Karpas-422 (cell line): ENCODE results near the gene CREB5. TPM values are rescaled to one million over a fixed set of nuclear protein-coding genes. Genes with fewer than 3 reads are reported as not detected.

Source experiments
- DNase-seq: peaks from one replicate; pipeline ENCODE4 v3.0.0-alpha.2; 2015
- H2AFZ ChIP-seq: fragments of 200-600 bp; sonication (generic); 2 replicates; pipeline ENCODE4 v1.6.1; 2014; ENCODE audit warnings: antibody characterized with exemption, low read length, mixed read lengths
- H3K27ac ChIP-seq: fragments of 200-600 bp; sonication (generic); 2 replicates; pipeline ENCODE4 v1.5.1; 2014; ENCODE audit warnings: mild to moderate bottlenecking, low read length, moderate library complexity
- H3K27me3 ChIP-seq: fragments of 200-600 bp; sonication (generic); 2 replicates; pipeline ENCODE4 v1.6.1; 2014; ENCODE audit warnings: low read length, mixed read lengths
- H3K36me3 ChIP-seq: fragments of 200-600 bp; sonication (generic); 2 replicates; pipeline ENCODE4 v1.6.1; 2014; ENCODE audit warnings: low read length, mixed read lengths; ENCODE audit not compliant: insufficient read depth
- H3K4me1 ChIP-seq: fragments of 200-600 bp; sonication (generic); 2 replicates; pipeline ENCODE4 v1.6.1; 2014; ENCODE audit warnings: mild to moderate bottlenecking, low read length, mixed read lengths
- H3K4me2 ChIP-seq: fragments of 200-600 bp; sonication (generic); 2 replicates; pipeline ENCODE4 v1.6.1; 2014; ENCODE audit warnings: low read length, low read depth, mild to moderate bottlenecking; ENCODE audit not compliant: poor library complexity, severe bottlenecking
- H3K4me3 ChIP-seq: fragments of 200-600 bp; sonication (generic); 2 replicates; pipeline ENCODE4 v1.5.1; 2014; ENCODE audit warnings: mild to moderate bottlenecking, antibody characterized with exemption, low read length, mixed read lengths
- H3K79me2 ChIP-seq: fragments of 200-600 bp; sonication (generic); 2 replicates; pipeline ENCODE4 v1.6.1; 2014; ENCODE audit warnings: mild to moderate bottlenecking, low read length, mixed read lengths
- H3K9ac ChIP-seq: fragments of 200-600 bp; sonication (generic); 2 replicates; pipeline ENCODE4 v1.6.0; 2014; ENCODE audit warnings: low read length
- H3K9me2 ChIP-seq: fragments of 200-600 bp; sonication (generic), shearing (Covaris generic); replicated peaks from 2 replicates; pipeline ENCODE4 v1.6.0; 2014; ENCODE audit warnings: mild to moderate bottlenecking, low read length, moderate library complexity; ENCODE audit not compliant: insufficient read depth
- H3K9me3 ChIP-seq: fragments of 300-700, 200-600 bp; sonication (generic); 2 replicates; pipeline ENCODE4 v1.6.1; 2014; ENCODE audit warnings: low read length, mixed read lengths
- H4K20me1 ChIP-seq: fragments of 200-600 bp; sonication (generic); 2 replicates; pipeline ENCODE4 v1.6.1; 2014; ENCODE audit warnings: mild to moderate bottlenecking, antibody characterized with exemption, low read length, low read depth; ENCODE audit not compliant: insufficient read depth
- total RNA-seq: library from RNA; depleted of rRNA; stranded (reverse); fragments of >200 nt; shearing (Covaris generic); gene quantifications from 2 replicates; pipeline ENCODE4 v1.2.3, GENCODE V29; 2014; ENCODE audit warnings: low replicate concordance

Gene CREB5
- total RNA-seq, 1 experiment from 2014 or later, result 52.1 TPM

DNA sequence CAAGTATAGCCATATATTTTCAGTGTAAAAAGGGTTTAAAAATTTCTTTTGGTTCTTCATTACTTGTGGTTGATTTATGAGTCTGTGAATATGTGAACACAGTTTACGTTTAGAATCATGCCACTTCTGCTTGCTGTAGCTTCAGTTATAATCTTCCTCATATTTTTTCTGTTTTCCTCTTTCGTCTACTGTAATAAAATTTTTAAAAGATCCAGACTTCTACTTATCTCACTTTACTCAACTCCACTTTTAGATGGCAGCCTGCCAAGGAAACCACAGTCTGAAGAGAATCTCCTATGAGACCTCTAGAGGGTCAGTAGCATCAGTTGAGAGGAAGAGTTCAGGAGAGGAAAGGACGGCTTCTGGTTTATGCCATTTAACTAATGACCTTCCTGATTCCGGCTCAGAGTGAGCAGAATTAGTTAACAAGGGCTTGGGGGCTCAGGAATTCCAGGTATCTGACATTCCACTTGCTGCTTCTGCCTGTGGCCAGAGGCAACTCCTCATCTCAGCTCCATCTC, 21.4 kb downstream of the CREB5 start:
- no peak overlapping the region for H3K9ac ChIP-seq
- no peaks in the 10 kb centered on the region for H3K79me2 ChIP-seq
- H3K27me3 ChIP-seq, result 0 out of 2 replicates have a peak, but pooled peaks cover 3% of the 10 kb centered on the region
- H3K4me2 ChIP-seq, result no peak overlapping the region
- H3K4me3 ChIP-seq, result no peak overlapping the region
- no peak for DNase-seq
- no peaks in the 10 kb centered on the region for H3K36me3 ChIP-seq
- H2AFZ ChIP-seq, result no peak overlapping the region
- H4K20me1 ChIP-seq, result no peaks in the 10 kb centered on the region
- H3K4me1 ChIP-seq, result no peaks in the 10 kb centered on the region
- H3K27ac ChIP-seq, result no peak overlapping the region
- no peaks in the 10 kb centered on the region for H3K9me3 ChIP-seq
- no peaks in the 10 kb centered on the region for H3K9me2 ChIP-seq

DNA sequence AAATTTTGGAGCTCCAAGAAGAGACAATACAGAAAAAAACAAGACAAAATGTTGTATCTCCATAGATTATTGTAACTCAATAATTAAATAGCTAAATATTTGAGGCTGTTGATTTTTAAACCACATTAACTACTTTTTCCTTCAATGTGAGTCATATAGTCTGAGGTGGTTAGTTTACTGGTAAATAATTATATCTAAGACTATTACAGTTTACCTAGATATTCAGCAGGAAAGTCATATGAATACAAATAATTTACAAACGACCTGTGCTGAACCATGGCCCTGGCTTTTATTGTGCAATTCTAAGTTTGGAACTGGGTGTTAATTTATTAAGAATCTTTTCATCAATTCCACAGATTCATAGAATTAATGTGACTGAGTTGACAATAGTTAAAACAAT, 22.2 kb downstream of the CREB5 start:
- Histone ChIP-seq H3K36me3 (no peaks in the 10 kb centered on the region), H2AFZ (no peak overlapping the region), H3K27ac (no peak overlapping the region), H4K20me1 (no peaks in the 10 kb centered on the region), H3K9me3 (no peaks in the 10 kb centered on the region), H3K27me3 (0 out of 2 replicates have a peak, but pooled peaks cover 3% of the 10 kb centered on the region), H3K4me2 (no peak overlapping the region), H3K4me1 (no peaks in the 10 kb centered on the region), H3K9me2 (no peaks in the 10 kb centered on the region), H3K79me2 (no peaks in the 10 kb centered on the region), H3K9ac (no peak overlapping the region), H3K4me3 (no peak overlapping the region)
- DNase-seq, result no peak

DNA sequence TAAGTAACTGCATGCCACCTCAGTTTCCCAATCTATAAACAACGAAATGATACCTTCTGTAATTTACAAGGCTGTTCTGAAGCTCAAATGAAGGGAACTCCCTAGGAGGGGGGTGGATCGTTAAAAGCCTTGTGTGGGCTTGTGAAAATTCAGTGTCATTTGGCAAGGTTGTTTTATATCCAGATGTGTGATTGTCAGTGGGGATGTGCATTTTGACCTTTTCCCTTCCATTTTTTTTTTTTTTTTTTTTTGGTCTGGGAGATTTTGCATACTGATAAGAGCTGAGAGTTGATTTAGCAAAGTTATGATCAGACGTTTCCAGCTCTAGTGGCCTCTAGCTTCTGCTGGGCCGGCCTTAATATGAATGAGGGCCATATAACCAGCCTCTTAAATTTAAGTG, 22.8 kb downstream of the CREB5 start:
- H3K4me3 ChIP-seq, result no peak overlapping the region
- H3K36me3 ChIP-seq, result no peaks in the 10 kb centered on the region
- no peak overlapping the region for H2AFZ ChIP-seq
- H3K79me2 ChIP-seq, result no peaks in the 10 kb centered on the region
- no peak overlapping the region for H3K27ac ChIP-seq
- H3K9me2 ChIP-seq, result no peaks in the 10 kb centered on the region
- H3K4me1 ChIP-seq, result no peaks in the 10 kb centered on the region
- H3K27me3 ChIP-seq, result 0 out of 2 replicates have a peak, but pooled peaks cover 3% of the 10 kb centered on the region
- no peaks in the 10 kb centered on the region for H4K20me1 ChIP-seq
- no peak for DNase-seq
- no peak overlapping the region for H3K9ac ChIP-seq
- no peaks in the 10 kb centered on the region for H3K9me3 ChIP-seq
- no peak overlapping the region for H3K4me2 ChIP-seq

DNA sequence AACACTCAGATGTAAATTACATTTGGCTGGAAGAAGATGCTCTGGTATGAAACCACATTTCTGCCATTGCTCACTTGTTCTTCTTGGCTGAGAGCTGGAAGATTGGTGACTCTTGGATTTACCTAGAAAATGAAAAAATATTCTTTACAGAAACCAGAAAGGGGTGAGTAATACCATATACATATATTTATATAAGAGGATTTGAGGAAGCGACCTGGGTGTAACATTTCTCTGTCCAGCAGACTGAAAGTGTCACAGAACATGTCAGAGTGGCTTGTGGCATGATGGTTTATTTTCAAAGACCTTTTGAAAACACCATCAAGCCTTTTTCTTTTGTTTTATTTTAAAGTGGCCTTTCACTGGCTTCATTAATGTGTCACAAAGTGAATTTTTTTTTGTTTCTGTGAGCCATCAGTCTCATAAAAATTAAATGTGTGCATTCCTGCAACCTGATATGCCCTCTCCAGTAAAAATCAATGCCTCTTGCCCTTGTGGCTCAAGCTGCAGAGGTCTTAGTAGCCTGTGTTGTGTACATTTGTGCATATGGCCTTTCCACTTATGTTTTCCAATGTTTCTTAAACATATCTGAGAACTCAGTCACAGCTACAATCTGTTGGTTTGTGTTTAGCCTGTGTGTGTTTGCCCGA, 23.5 kb downstream of the CREB5 start:
- Histone ChIP-seq H3K9ac (no peak overlapping the region), H4K20me1 (no peaks in the 10 kb centered on the region), H3K4me1 (no peaks in the 10 kb centered on the region), H3K79me2 (no peaks in the 10 kb centered on the region), H3K4me2 (no peak overlapping the region), H3K4me3 (no peak overlapping the region), H3K9me3 (no peaks in the 10 kb centered on the region), H3K9me2 (no peaks in the 10 kb centered on the region), H3K27ac (no peak overlapping the region), H3K27me3 (0 out of 2 replicates have a peak, but pooled peaks cover 3% of the 10 kb centered on the region), H3K36me3 (no peaks in the 10 kb centered on the region), H2AFZ (no peak overlapping the region)
- no peak for DNase-seq

DNA sequence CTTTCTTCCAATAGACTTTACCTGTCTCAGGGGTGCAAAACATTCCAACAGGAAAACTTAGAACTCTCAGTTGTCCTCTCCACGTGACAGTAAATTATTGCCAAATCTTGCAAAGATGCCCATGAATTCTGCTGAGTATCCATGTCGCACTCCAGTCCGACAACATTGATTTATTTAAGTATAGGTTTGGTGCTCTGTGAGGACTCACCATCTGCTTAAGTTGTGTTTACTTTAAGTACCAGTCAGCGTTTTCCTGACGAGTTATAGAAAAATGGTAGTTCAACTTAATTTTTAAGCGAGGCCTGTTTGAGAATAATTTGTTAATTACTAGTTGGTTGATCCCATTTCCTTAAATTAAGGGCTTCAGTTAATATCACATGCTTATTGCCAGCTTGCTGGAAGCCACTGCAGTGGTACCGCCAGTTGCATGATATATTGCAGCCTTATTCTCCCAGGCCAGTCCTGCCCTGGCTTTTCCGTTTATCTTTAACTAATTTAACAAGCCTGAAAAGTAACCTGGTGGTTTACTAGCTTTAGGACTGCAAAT, 27.8 kb downstream of the CREB5 start:
- Histone ChIP-seq H3K79me2 (no peaks in the 10 kb centered on the region), H4K20me1 (no peaks in the 10 kb centered on the region), H3K4me1 (no peaks in the 10 kb centered on the region), H3K9me3 (no peaks in the 10 kb centered on the region), H3K9me2 (no peaks in the 10 kb centered on the region), H3K9ac (no peak overlapping the region), H3K4me2 (no peak overlapping the region), H3K36me3 (no peaks in the 10 kb centered on the region), H3K27ac (no peak overlapping the region), H2AFZ (no peak overlapping the region), H3K4me3 (no peak overlapping the region), H3K27me3 (0 out of 2 replicates have a peak, but pooled peaks cover 3% of the 10 kb centered on the region)
- no peak for DNase-seq

DNA sequence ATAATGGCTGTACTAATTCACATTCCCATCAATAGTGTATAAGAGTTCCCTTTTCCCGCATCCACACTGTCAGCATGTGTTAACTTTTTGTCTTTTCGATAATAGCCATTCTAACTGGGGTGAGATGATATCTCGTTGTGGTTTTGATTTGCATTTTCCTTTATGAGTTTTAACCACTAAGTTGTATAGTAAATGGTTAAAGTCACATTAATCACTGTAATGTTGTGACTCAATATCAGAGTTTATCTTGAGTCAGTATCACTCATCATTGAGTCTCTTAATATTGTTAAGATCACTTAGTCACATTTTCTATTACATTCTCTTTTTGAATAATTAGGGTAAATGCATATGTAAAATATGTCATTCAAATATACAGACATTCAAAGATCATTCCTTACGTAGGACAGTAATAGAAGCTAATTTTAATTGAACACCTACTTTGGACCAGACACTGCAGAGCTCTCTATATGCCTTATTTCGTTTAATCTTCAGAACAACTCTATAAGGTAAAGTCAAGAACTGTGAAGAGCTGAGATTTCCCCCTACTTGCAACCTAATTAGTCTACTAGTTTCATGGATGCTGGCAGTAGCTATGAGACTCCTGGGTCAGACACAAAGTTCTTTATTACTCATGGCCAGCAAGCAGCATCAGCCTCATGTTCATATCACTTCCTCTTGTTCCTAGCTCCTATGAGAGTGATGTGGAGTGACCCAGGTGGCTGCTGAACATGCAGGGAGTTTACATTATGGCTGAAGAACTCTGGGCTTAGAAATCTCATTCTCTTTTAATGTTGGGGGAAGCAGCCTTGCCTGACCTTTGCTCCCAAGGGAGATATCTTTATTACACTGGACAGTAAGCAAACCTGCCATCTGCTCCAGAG, 30.5 kb downstream of the CREB5 start:
- Histone ChIP-seq H3K79me2 (no peaks in the 10 kb centered on the region), H3K9me3 (no peaks in the 10 kb centered on the region), H3K4me3 (no peak overlapping the region), H3K4me1 (no peaks in the 10 kb centered on the region), H2AFZ (no peak overlapping the region), H3K4me2 (no peak overlapping the region), H4K20me1 (no peaks in the 10 kb centered on the region), H3K27me3 (no peaks in the 10 kb centered on the region), H3K9ac (no peak overlapping the region), H3K27ac (no peak overlapping the region), H3K36me3 (no peaks in the 10 kb centered on the region), H3K9me2 (no peaks in the 10 kb centered on the region)
- no peak for DNase-seq

DNA sequence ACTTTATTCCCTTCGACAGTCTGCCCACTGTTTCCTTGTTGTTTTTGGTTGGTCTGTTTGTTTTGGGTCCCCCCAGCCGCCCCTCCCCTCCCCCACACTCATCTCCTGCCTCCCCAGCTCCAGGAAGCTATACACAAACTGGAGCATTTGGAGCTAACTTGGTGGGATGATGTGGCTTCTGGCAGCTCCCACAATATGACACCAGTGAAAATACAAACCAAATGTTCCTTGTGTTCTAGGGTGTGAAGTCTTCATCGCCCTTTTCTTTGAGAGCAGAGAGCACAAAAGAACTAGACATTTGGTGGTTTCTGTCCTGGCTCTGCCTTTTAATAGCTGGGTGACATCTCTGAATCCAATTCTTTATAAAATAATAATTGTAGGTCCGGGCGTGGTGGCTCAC, 33.8 kb downstream of the CREB5 start:
- Histone ChIP-seq H4K20me1 (no peaks in the 10 kb centered on the region), H3K27ac (no peak overlapping the region), H3K9me2 (no peaks in the 10 kb centered on the region), H3K9me3 (no peaks in the 10 kb centered on the region), H3K9ac (no peak overlapping the region), H3K4me1 (no peaks in the 10 kb centered on the region), H3K79me2 (no peaks in the 10 kb centered on the region), H3K27me3 (no peaks in the 10 kb centered on the region), H3K4me3 (no peak overlapping the region), H2AFZ (no peak overlapping the region), H3K36me3 (no peaks in the 10 kb centered on the region), H3K4me2 (no peak overlapping the region)
- DNase-seq, result no peak

DNA sequence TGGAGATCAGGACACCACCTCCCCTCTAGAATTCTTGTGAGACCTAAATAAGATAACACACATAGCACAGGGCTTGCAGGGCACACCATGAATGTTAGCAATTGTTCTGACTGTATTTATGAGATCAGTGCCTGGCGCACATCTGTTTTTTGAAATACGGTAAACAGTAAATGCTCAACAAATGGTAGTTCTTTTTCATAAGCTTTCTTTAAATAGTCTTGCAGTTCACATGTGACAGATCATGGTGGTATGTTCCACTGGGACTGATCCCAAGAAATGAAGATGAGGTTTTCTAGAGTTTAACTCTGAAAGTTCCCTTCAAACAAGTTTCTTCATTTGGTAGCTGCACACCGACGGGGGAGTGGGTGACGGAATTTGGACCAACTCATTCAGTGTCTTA, 34.8 kb downstream of the CREB5 start:
- Histone ChIP-seq H3K4me3 (no peak overlapping the region), H3K79me2 (no peaks in the 10 kb centered on the region), H3K27me3 (no peaks in the 10 kb centered on the region), H4K20me1 (no peaks in the 10 kb centered on the region), H3K4me1 (no peaks in the 10 kb centered on the region), H3K4me2 (no peak overlapping the region), H3K9me2 (no peaks in the 10 kb centered on the region), H3K36me3 (no peaks in the 10 kb centered on the region), H3K9me3 (no peaks in the 10 kb centered on the region), H3K27ac (no peak overlapping the region), H3K9ac (no peak overlapping the region), H2AFZ (no peak overlapping the region)
- no peak for DNase-seq
